HG03045 (cell line): ENCODE data around the gene FBXL5.

Experiments used
- ATAC-seq: cut with Tn5 transposase; IDR thresholded peaks from one replicate; pipeline ENCODE4 v1.9.1; 2021; ENCODE audit warnings: mild to moderate bottlenecking, moderate library complexity; ENCODE audit not compliant: unreplicated experiment

FBXL5 gene

GRCh38 chr4:15563871-15564270, 91.3 kb downstream of the FBXL5 start:
- ATAC-seq: no peak

GRCh38 chr4:15562623-15563022, 92.5 kb downstream of the FBXL5 start:
- ATAC-seq: no peak

GRCh38 chr4:15562114-15562513, 93.0 kb downstream of the FBXL5 start:
- ATAC-seq: no peak

- ATAC-seq: no peak
These were observed 96.6 kb downstream of the FBXL5 start for GRCh38 chr4:15558561-15558960.

- no peak for ATAC-seq
These were observed 97.2 kb downstream of the FBXL5 start for GRCh38 chr4:15557786-15558550.

- ATAC-seq: no peak
These were observed 98.6 kb downstream of the FBXL5 start for GRCh38 chr4:15556511-15557092.
